HG02938 (cell line): ENCODE results near the gene MAGI1.
"Not testable (repeated sequence)": the region's sequence is repeated elsewhere in the genome, so short reads cannot be mapped to it uniquely, and the experiment has no call there.

Experiments
- ATAC-seq: cut with Tn5 transposase; IDR thresholded peaks from one replicate; pipeline ENCODE4 v1.9.1; 2021; ENCODE audit warnings: mild to moderate bottlenecking, moderate library complexity; ENCODE audit not compliant: unreplicated experiment

Gene MAGI1

DNA sequence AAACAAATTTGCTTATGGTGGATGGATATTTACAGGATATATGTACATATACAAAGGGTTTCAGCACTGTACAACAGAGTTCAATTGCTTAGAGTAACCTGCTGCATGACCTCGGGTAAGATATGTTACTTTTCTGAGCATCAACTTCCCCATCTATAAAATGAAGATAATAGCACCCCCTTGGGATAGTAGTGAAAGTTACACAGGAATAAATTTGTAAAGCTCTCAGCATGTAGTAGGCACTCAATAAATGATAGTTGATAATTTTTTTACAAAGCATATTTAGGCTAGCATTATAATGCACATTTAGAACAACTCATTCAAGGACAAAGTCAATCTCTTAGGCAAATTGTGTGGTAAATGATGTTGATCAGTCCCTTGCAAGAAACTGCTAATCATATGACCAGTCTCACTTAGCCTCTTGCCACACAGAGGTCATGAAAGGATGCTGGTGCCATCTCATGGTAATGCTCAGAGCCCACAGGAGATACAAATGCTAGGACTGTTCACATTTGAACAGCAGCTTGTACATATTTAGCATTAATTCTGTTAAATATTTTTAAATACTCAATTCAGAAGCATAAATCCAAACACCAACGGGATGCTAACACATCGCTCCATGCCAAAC, 123.9 kb downstream of the MAGI1 start:
- no peak for ATAC-seq

DNA sequence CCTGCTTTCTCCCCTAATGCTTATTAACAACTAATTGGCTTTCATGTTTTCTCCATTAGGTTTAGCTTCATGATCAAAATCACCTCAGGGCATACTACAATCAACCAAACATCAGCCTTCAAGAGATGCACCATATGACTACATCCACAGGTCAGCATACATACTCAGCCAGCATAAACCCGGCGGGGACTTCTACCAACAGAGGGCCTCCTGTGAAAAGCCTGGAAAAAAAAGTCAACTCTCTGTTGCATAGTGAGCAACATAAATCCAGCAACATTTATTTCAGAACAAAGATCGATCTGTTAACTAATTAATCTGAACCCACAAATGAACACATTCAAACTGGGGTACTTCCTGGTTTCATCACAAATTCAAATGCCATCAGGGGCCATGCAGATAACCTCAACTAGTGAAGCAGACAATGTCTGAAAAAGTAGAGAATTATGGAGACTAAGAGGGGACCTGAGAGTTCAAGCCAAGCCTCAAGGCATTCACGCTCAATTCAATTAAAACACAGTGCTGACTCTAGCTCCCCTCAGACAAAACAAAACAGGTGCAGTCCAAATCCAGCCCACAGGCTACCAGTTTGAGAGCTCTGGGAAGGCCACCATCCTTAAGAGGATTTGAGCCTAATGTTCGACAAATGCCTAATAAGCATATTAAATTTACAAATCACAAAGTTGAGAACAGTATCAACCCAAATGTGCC, 124.5 kb downstream of the MAGI1 start:
- ATAC-seq = no peak

DNA sequence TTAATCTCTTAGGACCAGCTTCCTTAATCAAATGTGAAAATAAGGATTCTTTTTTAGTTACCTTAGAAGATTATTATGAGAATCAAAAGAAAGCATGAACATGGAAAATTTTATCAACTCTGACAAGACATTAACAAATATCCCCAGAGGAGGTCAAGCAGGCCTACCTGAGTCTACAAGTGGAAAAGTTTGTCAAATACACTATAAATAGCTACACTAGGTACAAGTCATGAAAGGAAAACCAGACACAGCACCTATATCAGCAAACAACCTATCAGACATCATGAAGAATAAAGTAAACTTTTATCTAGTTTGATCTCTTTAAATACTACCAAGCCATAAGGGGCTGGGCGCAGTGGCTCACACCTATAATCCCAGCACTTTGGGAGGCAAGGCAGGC, 126.1 kb downstream of the MAGI1 start:
- no peak for ATAC-seq

DNA sequence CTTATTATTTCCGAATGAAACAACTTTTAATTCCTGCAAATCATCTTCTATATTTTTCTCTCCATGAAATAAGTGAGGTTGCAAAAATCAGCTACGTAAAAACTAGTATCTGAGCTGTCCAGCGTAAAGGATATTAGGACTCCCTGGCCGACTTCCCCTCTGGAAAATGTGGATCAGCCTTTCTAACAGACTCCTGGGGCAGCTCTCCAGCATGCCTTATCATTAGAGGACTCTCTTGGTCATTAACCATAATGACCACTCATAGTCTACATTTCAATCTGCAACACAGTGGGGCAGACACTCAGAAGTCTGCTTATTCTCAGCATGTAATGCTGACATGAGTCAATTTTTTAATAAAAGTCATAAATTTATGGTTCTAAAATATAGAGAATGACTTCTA, 130.1 kb downstream of the MAGI1 start:
- ATAC-seq = no peak

DNA sequence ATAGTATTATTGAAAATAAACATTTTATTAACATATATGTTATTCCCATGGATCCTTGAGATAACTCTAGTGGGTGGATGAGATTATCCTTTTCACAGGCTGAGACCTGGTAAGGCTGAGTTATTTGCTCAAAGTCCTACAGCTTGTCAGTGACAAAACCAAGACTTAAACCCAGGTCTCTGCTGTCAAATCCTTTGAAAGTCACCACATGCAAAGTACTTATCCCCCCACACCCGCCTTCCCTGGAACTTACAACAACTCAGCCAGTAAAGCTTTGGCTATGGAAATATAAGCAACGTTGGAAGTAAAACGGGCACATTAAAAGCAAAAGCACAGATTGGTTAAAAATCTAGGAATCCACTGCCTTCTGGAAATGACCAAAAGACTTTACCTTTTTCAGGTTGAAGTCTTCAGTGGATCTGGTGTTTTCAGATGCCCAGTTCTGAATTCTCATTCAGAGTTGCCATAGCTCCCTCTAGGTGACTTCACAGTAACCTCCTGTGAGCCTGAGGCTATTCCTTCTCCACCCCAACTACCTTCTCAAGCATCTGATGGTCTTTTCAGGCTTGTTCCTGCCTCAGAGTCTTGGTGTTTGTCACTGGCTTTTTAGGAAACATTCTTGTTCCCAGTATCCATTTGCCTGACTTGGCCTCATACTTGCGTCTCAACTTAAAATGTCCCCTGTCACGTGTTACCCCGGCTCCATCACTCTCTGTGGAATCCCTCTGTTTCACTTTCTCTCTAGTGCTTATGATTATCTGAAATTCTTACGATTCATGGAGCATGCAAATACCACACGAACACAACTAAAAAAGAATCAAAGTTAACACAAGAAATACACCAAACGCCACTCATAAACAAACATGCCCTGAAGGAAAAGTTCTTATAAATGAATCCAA, 131.2 kb downstream of the MAGI1 start:
- ATAC-seq = no peak

DNA sequence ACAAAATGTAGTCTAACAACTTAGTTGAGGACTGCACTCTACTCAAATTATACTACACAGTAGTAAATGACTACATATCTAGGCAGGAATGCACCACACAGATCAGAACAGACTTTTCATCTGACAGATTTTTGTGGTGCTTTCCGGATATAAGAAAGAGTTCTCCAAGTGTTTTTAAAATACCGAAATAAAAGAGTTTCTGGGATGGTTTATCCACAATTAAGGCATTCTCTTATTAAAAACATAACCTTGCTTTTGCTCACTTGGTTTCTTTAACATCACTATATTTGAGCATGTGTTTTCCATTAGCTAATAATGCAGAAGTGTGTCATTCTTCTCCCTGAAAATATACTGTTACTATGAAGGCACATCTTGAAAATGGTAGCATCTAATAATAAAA, 132.9 kb downstream of the MAGI1 start:
- no peak for ATAC-seq

DNA sequence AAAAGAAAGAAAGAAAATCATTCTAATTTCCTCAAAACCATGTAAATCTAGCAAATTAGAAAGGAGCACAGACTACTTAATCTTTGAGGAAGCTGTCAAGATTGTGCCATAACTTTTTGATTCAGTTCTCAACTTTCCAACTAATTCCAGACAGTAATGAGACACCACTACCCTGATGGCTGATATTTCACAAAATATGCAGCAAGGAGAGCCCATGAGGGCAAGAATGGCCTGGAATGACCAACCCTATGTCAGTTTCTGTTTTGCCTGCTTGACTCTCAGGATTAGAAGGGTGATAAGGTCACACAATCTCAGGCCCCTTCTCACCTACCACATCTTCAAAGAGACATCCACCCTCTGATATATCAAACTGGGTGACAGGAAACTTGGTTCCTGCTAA, 134.7 kb downstream of the MAGI1 start:
- ATAC-seq = no peak

DNA sequence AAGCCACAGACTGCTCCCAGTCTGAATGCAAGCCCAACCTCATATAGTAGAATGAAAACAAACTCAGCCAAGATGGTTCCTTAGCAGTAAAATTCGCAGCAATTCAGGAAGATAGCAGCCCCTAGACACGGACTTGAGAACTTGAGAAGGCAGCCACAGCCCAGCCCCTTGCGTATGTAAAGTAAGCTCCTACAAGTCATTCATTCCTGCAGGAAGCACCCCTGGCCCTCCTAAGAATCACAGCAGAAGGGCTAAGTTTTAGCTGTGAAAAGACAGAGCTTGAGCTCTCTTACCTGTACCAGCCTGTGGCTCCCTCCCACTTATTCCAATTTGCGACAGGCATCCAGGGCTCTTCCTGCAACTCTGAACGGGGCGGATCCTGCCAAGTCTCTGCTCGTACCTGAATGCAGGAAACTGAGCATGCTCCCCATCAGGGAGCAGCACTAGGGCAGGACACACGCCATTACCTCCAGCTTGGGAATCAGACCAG, 136.4 kb downstream of the MAGI1 start:
- no peak for ATAC-seq

DNA sequence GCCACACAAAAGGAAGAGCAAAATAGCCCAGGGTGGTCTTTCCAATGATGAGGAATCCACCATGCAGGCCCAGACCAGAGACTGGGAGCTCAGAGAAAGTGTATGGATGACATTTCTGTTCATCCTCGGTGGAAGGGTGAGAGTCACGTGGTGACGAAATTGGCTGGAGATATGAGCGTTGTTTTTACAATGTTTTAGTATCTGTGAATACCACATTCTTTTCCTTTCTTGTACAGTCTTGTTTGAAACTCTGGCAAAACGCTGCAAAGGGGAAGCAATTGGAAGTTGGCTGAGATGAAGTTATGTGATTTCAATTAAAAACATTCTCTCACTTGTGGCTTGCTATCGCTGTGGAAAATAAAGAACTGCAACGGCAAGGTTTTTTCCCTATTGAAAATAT, 137.5 kb downstream of the MAGI1 start:
- ATAC-seq = no peak

DNA sequence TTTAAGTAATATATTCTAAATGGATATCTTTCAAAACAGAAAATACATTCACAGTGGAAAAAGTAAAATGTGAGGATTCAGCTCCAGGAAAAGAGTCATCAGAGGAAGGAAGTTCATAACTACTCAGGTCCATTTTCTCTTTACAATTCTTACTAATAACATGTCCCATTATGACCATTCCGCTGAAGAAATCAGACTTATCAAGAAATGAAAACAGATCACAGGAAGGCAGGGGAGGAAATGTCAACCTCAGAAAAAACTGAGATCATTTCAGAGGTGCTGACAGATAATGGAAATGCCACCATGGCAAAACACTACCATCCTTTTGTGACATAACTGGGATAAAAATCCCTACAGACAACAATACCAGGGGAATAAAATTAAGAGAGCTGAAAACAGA, 139.5 kb downstream of the MAGI1 start:
- no peak for ATAC-seq

DNA sequence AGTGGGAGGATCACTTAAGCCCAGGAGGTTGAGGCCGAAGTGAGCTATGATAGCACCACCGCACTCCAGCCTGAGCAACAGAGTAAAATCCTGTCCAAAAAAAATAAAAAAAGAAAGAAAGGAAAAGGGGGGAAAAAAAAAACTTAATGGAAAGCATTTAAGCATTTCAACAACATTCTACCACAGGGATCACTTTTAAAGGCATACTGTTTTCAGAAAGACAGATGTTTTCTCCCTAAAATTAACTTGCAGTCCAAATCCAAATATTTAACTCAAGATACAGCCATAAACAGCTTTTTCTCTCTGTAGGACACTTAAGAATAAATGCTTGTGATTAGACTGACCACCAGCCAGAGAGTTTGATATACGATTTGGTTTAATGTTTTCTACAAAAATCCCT, 141.0 kb downstream of the MAGI1 start:
- ATAC-seq = no peak

DNA sequence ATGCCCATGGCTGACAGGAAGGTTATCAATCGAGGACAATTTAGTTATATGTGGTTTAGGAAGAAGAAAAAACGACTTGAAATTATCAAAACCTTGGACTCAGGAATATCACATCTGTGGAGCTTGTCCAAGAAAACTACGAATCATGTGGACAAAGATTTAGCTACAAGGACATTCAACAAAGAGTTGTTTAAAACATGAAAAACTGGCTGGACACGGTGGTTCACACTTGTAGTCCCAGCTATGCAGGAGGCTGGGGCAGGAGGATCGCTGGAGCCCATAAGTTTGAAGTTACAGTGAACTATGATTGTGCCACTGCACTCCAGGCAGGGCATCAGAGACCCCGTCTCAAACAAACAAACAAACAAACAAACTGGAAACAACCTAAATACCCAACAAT, 142.4 kb downstream of the MAGI1 start:
- no peak for ATAC-seq

DNA sequence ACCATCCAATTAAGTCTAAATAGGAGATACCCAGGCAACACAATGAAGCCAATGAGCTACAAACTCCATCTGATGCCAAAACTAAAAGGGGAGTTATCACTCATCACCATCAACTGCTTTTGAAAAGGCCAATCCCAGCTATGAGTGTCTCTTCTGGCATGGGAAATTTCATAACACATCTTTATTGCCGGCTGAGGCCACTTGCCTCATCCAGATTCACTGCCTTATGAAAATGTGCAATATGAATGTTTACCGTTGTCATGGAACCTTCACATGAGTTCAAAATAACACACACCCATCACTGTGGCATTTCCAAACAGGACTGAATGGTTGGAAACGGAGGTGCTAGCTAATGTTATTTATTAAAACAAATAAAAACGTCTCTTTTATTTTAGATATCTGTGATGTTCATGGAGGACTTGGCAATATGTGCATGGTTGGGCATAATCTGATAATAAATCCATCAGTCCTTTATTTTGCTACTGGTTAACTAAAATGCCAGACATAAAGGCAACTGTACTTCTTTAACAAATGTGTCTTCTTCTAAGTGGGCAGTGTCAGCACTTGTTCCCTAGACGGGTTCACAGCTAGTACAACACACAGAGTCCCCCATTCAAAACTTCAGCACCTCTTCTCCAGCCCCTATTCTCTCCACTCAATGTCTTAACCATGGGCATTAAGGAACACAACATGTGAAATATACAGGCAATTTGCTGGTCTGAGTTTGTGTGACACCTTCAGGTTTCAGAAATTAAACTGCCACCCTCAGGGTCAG, 143.9 kb downstream of the MAGI1 start:
- no peak for ATAC-seq

DNA sequence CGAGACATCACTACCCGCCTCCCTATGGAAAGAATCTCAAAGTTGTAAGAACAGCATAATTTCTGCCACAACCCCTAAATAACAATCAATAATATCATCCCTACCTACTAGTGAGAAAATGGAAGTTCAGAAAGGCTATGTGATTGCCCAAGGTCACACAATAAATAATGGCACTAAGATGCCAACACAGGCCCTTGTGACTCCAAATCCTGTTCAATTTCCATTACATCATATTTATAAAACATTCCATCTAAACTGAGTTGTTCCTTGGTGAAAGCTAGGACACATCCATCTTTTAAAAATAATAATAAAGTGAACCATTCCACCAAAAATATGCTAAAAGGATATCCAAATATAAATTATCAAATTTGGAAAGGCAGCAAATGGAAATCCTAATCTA, 144.6 kb downstream of the MAGI1 start:
- no peak for ATAC-seq

DNA sequence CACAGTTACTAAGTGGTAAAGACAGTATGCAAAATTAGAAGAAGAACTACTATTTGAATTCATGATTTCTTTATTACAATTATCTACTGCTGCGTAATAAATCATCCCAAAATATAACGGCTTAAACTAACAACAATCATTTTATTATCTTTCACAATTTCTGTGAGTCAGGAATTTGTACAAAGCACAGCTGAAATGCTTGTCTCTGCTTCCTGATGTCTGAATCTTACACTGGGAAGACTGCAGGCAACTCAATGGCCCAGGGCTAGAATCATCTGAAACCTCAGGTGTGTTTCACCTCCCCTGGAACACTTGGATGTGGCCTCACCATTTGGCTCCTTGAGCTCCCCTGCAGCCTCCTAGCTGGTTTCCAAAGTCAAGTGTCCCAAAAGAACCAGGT, 145.1 kb downstream of the MAGI1 start:
- ATAC-seq = no peak

DNA sequence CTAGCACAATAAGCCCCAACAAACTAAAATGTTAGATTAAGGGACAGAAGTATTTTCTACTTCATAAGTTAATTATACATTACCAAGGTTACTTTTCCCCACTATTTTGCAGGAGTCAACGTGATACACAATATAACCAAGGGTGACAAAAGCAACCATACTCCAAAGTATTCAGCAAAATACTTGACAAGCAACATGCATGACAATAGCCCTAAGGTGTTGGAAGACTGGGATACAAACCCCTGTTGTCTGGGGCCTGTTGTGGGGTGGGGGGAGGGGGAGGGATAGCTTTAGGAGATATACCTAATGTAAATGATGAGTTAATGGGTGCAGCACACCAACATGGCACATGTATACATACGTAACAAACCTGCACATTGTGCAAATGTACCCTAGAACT, 147.2 kb downstream of the MAGI1 start:
- not testable (repeated sequence) for ATAC-seq

DNA sequence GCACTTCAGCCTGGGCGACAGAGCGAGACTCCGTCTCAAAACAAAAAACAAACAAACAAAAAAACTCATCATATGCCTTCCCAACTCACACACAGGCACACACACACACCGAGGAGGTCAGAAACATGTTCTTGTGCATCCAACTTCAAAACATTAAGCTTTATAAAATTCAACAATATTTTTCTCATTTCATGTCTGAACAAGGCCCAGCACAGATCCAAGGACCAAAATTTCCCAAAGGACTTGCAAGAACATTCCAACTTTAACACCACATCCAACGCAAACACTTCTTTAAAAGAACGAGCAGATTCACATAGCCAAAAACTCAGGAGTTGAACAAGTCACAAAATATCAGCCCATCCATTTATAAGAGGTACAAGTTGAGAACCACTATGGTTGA, 148.4 kb downstream of the MAGI1 start:
- ATAC-seq = no peak

DNA sequence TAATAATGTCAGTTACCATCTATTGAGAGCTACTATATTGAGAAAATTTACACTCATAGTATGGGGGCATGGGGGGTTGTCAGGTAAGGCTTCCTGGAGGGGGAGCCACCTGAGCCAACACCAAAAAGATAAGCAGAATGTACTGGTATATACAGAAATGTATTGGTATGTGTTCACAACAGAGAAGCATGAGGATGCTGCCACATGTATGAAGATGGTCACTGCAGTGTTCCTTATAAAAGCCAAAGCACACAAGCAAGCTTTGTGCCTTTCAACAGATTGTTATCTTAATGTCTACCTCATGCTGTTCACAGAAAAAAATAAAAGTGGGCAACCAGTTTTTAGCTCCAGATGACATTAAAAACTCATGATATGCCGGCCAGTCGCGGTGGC, 149.0 kb downstream of the MAGI1 start:
- no peak for ATAC-seq

DNA sequence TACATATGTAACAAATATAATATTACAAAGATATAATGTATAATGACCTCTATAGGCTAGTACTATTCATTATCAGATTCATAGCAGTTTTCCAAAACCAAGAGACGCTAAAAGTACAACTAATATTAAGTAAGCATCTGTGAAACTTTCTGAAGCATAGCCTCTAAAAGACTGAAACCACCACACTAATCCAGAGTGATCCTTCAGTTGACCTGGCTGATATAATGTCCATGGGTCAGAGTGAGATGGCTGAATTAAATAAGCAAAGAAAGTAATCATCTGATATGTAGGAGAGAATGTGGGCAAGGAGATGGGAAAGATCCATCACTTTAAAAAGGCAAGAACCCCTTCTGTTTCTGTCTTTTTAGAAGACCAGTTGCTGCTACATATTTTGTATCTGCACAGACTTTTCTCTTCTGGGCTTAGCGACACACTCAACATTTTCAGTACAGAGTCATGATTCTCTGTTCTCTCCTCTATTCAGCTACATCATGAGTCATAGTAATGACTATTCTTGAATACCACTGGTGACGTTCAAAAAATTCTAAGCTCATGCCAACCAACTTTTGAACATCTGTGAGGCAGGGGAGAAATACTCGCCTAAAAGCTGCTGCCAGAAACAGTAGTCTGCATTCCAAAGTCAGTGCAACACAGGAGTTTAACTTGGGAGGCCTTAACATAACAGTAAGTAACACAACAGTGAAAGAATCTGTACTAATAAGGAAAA, 149.6 kb downstream of the MAGI1 start:
- no peak for ATAC-seq

DNA sequence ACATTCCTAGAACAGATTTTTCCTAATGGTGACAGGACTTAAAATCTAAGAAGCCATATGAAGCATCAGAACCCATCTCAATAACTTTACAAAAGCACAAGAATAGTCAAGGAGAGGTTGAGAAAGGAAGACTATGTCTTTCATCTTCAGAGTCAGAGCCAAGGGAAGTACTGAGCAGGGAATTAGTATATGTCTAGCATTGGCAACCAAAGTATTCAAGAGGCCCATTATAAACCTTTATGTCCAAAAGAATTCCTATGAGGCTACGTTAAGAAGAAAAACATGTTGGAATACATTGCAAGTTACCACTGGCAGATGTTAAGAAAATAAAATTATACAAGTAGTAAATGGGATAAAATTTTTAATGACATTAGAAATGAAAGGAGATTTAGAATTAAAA, 150.5 kb downstream of the MAGI1 start:
- no peak for ATAC-seq
